ENCODE data around the gene GLCCI1. TPM values are rescaled to one million over a fixed set of nuclear protein-coding genes. Genes with fewer than 3 reads are reported as not detected.
A peak's percentile ranks its signal among the peaks of the same experiment; 100 is the strongest.

Gene GLCCI1
- total and polyA plus RNA-seq, 10 of the 15 experiments (the other 5 are each of a cell fraction or from before 2014, with no cell fraction given): 12.6 to 92.0 (median 27.6) TPM

- intact Hi-C loops (cut with micrococcal nuclease; ENCODE audit: unreplicated experiment): loop anchor here (2.0 kb wide), 1 partner anchor 167 kb away; the partner anchor contains the start of gene GLCCI1
- no peaks in the 10 kb centered on the region for H4K20me1 ChIP-seq (ENCODE audit: control insufficient read depth, insufficient read depth)
Observed at GRCh38 chr7:8135417-8135816, 166.8 kb downstream of the GLCCI1 start.

More at GRCh38 chr7:8135417-8135816, 166.8 kb downstream of the GLCCI1 start:
- peak overlapping the region; percentile 94 for H3K27ac ChIP-seq (ENCODE audit: control insufficient read depth, insufficient read depth)
- H3K4me1 ChIP-seq (ENCODE audit: control insufficient read depth, insufficient read depth, low read length): peaks cover 46% of the 10 kb centered on the region
- ChIA-PET CTCF (interaction anchor here (0.7 to 1.8 kb wide), 6 partner anchors 9 to 55 kb away, joined by 4 to 6 read pairs (median 4); no protein-coding TSS in a partner anchor), RAD21 (ENCODE audit: unreplicated experiment) (interaction anchor here (0.9 to 8.5 kb wide), 9 partner anchors 9 to 952 kb away, joined by 3 to 124 read pairs (median 5); no protein-coding TSS in a partner anchor), SMC1A (ENCODE audit: uncharacterized antibody, unreplicated experiment) (interaction anchor here (1.0 to 9.2 kb wide), 10 partner anchors 8 to 163 kb away, joined by 3 to 182 read pairs (median 12); no protein-coding TSS in a partner anchor), POLR2A (interaction anchor here (1.0 to 7.7 kb wide), 8 partner anchors 14 to 168 kb away, joined by 3 to 133 read pairs (median 6); no protein-coding TSS in a partner anchor)
- H3K27me3 ChIP-seq (replicated peaks in 1 of 2; ENCODE audit: control insufficient read depth in 2 of 2, insufficient read depth in 2 of 2, low read length in 1 of 2): no peaks in the 10 kb centered on the region
- no peak for ATAC-seq
- FAIRE-seq: no peak
- H3K4me3 ChIP-seq: no peak overlapping the region
- no peak overlapping the region for H2AFZ ChIP-seq (ENCODE audit: control insufficient read depth, low read depth, low read length)
- DNase-seq (ENCODE audit: low read depth, low spot score): no peak
- 93% methylated on average over 3 of the region's 3 CpGs for WGBS (ENCODE audit: insufficient coverage, insufficient replicate concordance, low lambda C conversion rate, missing lambda C conversion rate)
- H3K9ac ChIP-seq (ENCODE audit: control insufficient read depth, insufficient read depth, low read length): no peak overlapping the region
- peaks cover 3% of the 10 kb centered on the region; the same call in 1 of the 2 replicates for H3K79me2 ChIP-seq (ENCODE audit: control insufficient read depth, insufficient read depth, low read length)
- no TSS peak for BruUV-seq (replicated peaks)
- peaks cover 4% of the 10 kb centered on the region; the same call in 1 of the 3 replicates for H3K9me3 ChIP-seq (replicated peaks; ENCODE audit: control insufficient read depth, insufficient read depth, low read length)
- TF ChIP-seq IRF3 (IDR thresholded peaks at IDR 0.05) (no peak), NBN (IDR thresholded peaks at IDR 0.05) (no peak), POLR2AphosphoS5 (IDR thresholded peaks at IDR 0.05; ENCODE audit: low read length) (0 out of 2 replicates have a peak, but pooled peaks have one; percentile 4)
- no peaks in the 10 kb centered on the region for H3K36me3 ChIP-seq (ENCODE audit: control insufficient read depth in 2 of 2, insufficient read depth in 2 of 2, low read length in 1 of 2)
- H3K4me2 ChIP-seq (ENCODE audit: control insufficient read depth, insufficient read depth): no peak overlapping the region
- in situ Hi-C loops (cut with MboI): loop anchor here (25.0 kb wide), 1 partner anchor 1873 kb away; the partner anchor contains the start of gene CYTH3
